Dedifferentiated amniotic fluid mesenchymal stem cell (primary cell): ENCODE measurements around the gene ORM1.
"Not testable (repeated sequence)": the region's sequence is repeated elsewhere in the genome, so short reads cannot be mapped to it uniquely, and the experiment has no call there.

ENCODE experiments used
- DNase-seq: peaks from one replicate; pipeline ENCODE4 v3.0.0-alpha.2; 2016; ENCODE audit errors: extremely low spot score

ORM1 gene

GRCh38 chr9:114323849-114324248, 951 bp downstream of the ORM1 start:
- DNase-seq, result not testable (repeated sequence)

GRCh38 chr9:114324492-114324891, 1.6 kb downstream of the ORM1 start:
- DNase-seq, result no peak

- DNase-seq, result not testable (repeated sequence)
Observed at GRCh38 chr9:114324965-114325364, 2.1 kb downstream of the ORM1 start.

- not testable (repeated sequence) for DNase-seq
Observed at GRCh38 chr9:114325684-114326254, 2.9 kb downstream of the ORM1 start.

- DNase-seq, result no peak
Observed at GRCh38 chr9:114327749-114328148, 4.9 kb downstream of the ORM1 start.

- DNase-seq, result not testable (repeated sequence)
Observed at GRCh38 chr9:114328357-114328820, 5.5 kb downstream of the ORM1 start.

- not testable (repeated sequence) for DNase-seq
Observed at GRCh38 chr9:114328937-114329624, 6.2 kb downstream of the ORM1 start.

- DNase-seq, result not testable (repeated sequence)
Observed at GRCh38 chr9:114329625-114330022, 6.7 kb downstream of the ORM1 start, which contains the start of gene ORM2. Gene ORM2 (plus strand): TSS chr9:114329869. CDS start chr9:114329905, 36 bp downstream.

GRCh38 chr9:114330636-114331035, 7.7 kb downstream of the ORM1 start:
- DNase-seq, result no peak

- DNase-seq, result not testable (repeated sequence)
Observed at GRCh38 chr9:114331229-114332195, 8.6 kb downstream of the ORM1 start.

GRCh38 chr9:114332474-114333040, 9.7 kb downstream of the ORM1 start:
- not testable (repeated sequence) for DNase-seq

- DNase-seq, result not testable (repeated sequence)
Observed at GRCh38 chr9:114333718-114334117, 10.8 kb downstream of the ORM1 start.

GRCh38 chr9:114334490-114334889, 11.6 kb downstream of the ORM1 start:
- no peak for DNase-seq

- no peak for DNase-seq
Observed at GRCh38 chr9:114335745-114336144, 12.8 kb downstream of the ORM1 start.

- no peak for DNase-seq
Observed at GRCh38 chr9:114336157-114336556, 13.3 kb downstream of the ORM1 start.

- no peak for DNase-seq
Observed at GRCh38 chr9:114336699-114337395, 13.9 kb downstream of the ORM1 start.

GRCh38 chr9:114338187-114338586, 15.3 kb downstream of the ORM1 start:
- DNase-seq, result no peak

GRCh38 chr9:114339130-114339908, 16.4 kb downstream of the ORM1 start:
- no peak for DNase-seq

- no peak for DNase-seq
Observed at GRCh38 chr9:114341152-114341830, 18.4 kb downstream of the ORM1 start.

- no peak for DNase-seq
Observed at GRCh38 chr9:114341991-114342390, 19.1 kb downstream of the ORM1 start.
